Measurements from ENCODE around the gene HSPA1A. TPM values are rescaled to one million over a fixed set of nuclear protein-coding genes. Genes with fewer than 3 reads are reported as not detected.
A peak's percentile ranks its signal among the peaks of the same experiment; 100 is the strongest.

HSPA1A gene
- total and polyA plus RNA-seq, 9 of the 15 experiments (the other 6 are each of a cell fraction or from before 2014, with no cell fraction given) = 2.2 to 273 (median 107) TPM

GRCh38 chr6:31813465-31813849 is 1.9 kb upstream of the HSPA1A start (continued):
- TF ChIP-seq CHD7 (IDR thresholded peaks at IDR 0.05; ENCODE audit: low read depth, low read length) (no peak), HDAC1 (IDR thresholded peaks at IDR 0.05) (0 out of 4 replicates have a peak, but pooled peaks of 1 of the 2 experiments have one; percentile 12), ID3 (CRISPR knock-in tag; IDR thresholded peaks at IDR 0.05) (no peak), ID3 (tag; IDR thresholded peaks at IDR 0.05) (peak; percentile 76), MEF2D (tag; conservative IDR thresholded peaks at IDR 0.05; ENCODE audit: low read depth) (peak; percentile 58; the same call in 1 of the 2 replicates), ZNF695 (CRISPR knock-in tag; IDR thresholded peaks at IDR 0.05) (no peak), FOXP4 (CRISPR knock-in tag; IDR thresholded peaks at IDR 0.05; ENCODE audit: borderline replicate concordance) (0 out of 2 replicates have a peak, but pooled peaks have one; percentile 44), ZNF830 (CRISPR knock-in tag; IDR thresholded peaks at IDR 0.05) (0 out of 2 replicates have a peak, but pooled peaks have one; percentile 1), DDX20 (tag; IDR thresholded peaks at IDR 0.05; ENCODE audit: low read depth) (peak; percentile 78), DMBX1 (CRISPR knock-in tag; IDR thresholded peaks at IDR 0.05; ENCODE audit: borderline replicate concordance) (peak; percentile 30; the same call in 1 of the 2 replicates)
